Gastroesophageal sphincter (tissue), 4 donors: ENCODE data around the gene CYB5R2. TPM values are rescaled to one million over a fixed set of nuclear protein-coding genes. Genes with fewer than 3 reads are reported as not detected.

Source experiments
- ATAC-seq: fragments of 150-250 bp; one replicate; pipeline ENCODE4 v1.9.1; 2016; ENCODE audit warnings: mild to moderate bottlenecking, moderate library complexity
- H3K27ac ChIP-seq, 4 donors: fragments of 200-600 bp; sonication (generic) in 3 of 4; 1 replicate in 3 of 4; 2 replicates in 1 of 4; pipeline ENCODE4 v1.5.1; 2016 to 2019
- H3K27me3 ChIP-seq: fragments of 200-600 bp; sonication (generic); one replicate; pipeline ENCODE4 v1.5.1; 2019
- H3K36me3 ChIP-seq, 2 donors: fragments of 200-600 bp; sonication (generic); one replicate each; pipeline ENCODE4 v1.5.1; 2019; ENCODE audit warnings: control low read depth in 1 of 2
- H3K4me1 ChIP-seq, 3 donors: fragments of 200-600 bp; sonication (generic); 1 replicate in 2 of 3; 2 replicates in 1 of 3; pipeline ENCODE4 v1.5.1; 2016 to 2019; ENCODE audit warnings: control low read depth in 2 of 3
- H3K4me3 ChIP-seq, 2 donors: fragments of 200-600 bp; sonication (generic); one replicate each; pipeline ENCODE4 v1.5.1; 2019; ENCODE audit warnings: mild to moderate bottlenecking in 1 of 2, moderate library complexity in 1 of 2
- H3K9me3 ChIP-seq, 3 donors: fragments of 200-600 bp; sonication (generic); one replicate each; pipeline ENCODE4 v1.5.1; 2017 to 2019; ENCODE audit warnings: control low read depth in 2 of 3
- CTCF ChIP-seq, 4 experiments: fragments of 200-600 bp in 2 of 4; fragments of 450-650 bp in 2 of 4; sonication (generic) in 1 of 4; IDR thresholded peaks; one replicate each; pipeline ENCODE4 v1.5.1; 2017 to 2019; ENCODE audit warnings: antibody characterized with exemption in 4 of 4, mild to moderate bottlenecking in 2 of 4, moderate library complexity in 2 of 4
- EP300 ChIP-seq: sonication (generic); formaldehyde crosslinking; IDR thresholded peaks from one replicate; pipeline ENCODE4 v1.6.1; 2017; ENCODE audit warnings: antibody characterized with exemption, mild to moderate bottlenecking
- POLR2A ChIP-seq, 2 donors: fragments of 450-650 bp; IDR thresholded peaks; one replicate each; pipeline ENCODE4 v1.6.1; 2017; ENCODE audit warnings: antibody characterized with exemption in 2 of 2, mild to moderate bottlenecking in 2 of 2, moderate library complexity in 1 of 2
- POLR2AphosphoS5 ChIP-seq: sonication (generic); formaldehyde crosslinking; IDR thresholded peaks from one replicate; pipeline ENCODE4 v1.6.1; 2017; ENCODE audit warnings: antibody characterized with exemption
- WGBS, 2 donors: methylation state at CpG; one replicate each; pipeline ENCODE4 v1.1.5; 2018; ENCODE audit warnings: low coverage in 1 of 2; 5-methylcytosine and 5-hydroxymethylcytosine counted together
- total RNA-seq, 4 donors: library from RNA; depleted of rRNA; stranded (reverse); fragments of >200 nt; gene quantifications; one replicate each; pipeline ENCODE4 v1.1.0, GENCODE V29; 2016

The CYB5R2 gene
- 1 to 10 TPM; 1.2 to 4.4 (median 2.1) TPM for total RNA-seq

GRCh38 chr11:7672960-7673723 lies at the start of gene CYB5R2:
TSS of gene CYB5R2 (minus strand) at chr11:7673500. CDS start at chr11:7672825, 675 bp downstream.
- Histone ChIP-seq H3K27me3 (peaks cover 66% of the 10 kb centered on the region), H3K4me1 (peaks cover 0 to 21% (median 3%) of the 10 kb centered on the region in 3 donors), H3K9me3 (no peaks in the 10 kb centered on the region), H3K27ac (peak within 1 kb of the TSS in 3 of 4 donors; percentile 15 to 73 (median 67)), H3K36me3 (no peaks in the 10 kb centered on the region), H3K4me3 (peak within 1 kb of the TSS; percentile 34 to 60)
- WGBS, 2 donors = 27% methylated on average over 14 of the region's 40 CpGs; no CpG with 5 or more reads in 1 of the 2 donors
- TF ChIP-seq EP300 (no peak), POLR2AphosphoS5 (peak; percentile 19)
- ATAC-seq = peak; percentile 77

DNA sequence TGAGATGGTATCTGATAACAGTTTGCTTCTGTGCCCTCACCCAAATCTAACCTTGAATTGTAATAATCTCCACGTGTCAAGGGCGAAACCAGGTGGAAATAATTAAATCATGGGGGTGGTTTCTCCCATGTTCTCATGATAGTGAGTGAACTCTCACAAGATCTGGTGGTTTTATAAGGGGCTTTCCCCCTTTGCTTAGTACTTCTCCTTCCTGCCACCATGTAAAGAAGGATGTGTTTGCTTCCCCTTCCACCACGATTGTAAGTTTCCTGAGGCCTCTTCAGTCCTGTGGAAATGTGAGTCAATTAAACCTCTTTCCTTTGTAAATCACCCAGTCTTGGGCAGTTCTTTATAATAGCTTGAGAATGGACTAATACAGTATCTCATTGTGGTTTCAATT lies 41.5 kb upstream of the CYB5R2 start:
- no peak for ATAC-seq
- H3K9me3 ChIP-seq = no peaks in the 10 kb centered on the region
- TF ChIP-seq POLR2A (IDR thresholded peaks at IDR 0.05) (no peak), CTCF (IDR thresholded peaks at IDR 0.05) (no peak), POLR2AphosphoS5 (no peak), EP300 (no peak)
- H3K36me3 ChIP-seq = no peaks in the 10 kb centered on the region
- H3K4me1 ChIP-seq = no peaks in the 10 kb centered on the region
- no peak overlapping the region for H3K27ac ChIP-seq
- H3K27me3 ChIP-seq = no peaks in the 10 kb centered on the region
- 64 to 74% methylated on average over 3 of the region's 3 CpGs for WGBS, 2 donors
- H3K4me3 ChIP-seq = no peak overlapping the region

DNA sequence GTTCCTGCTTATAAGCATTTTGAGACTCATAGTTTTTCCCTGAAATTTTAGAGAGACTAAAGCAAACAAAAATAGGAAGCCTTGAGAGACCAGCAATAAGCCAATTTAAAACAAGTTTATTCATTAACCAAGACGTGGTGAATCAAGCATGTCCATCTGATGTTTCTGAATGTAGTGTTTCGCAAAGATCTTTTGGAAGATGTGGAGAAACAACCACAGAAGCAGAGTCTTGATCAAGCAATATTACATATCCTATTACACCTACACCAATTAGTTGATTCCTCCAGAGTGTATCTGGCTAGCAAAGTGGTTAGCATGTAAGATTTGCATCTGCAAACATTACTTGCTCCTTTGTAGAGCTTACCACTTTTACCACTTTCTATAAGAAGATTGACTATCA lies 33.1 kb upstream of the CYB5R2 start, which contains the start of gene OVCH2:
TSS of gene OVCH2 (minus strand) at position 101 of the 400 bp plus-strand sequence. CDS start at position 18, 83 bp downstream.
- 66 to 75% methylated on average over 2 of the region's 2 CpGs for WGBS, 2 donors
- no peaks in the 10 kb centered on the region for H3K36me3 ChIP-seq
- H3K27me3 ChIP-seq = peaks cover 12% of the 10 kb centered on the region
- no peak for ATAC-seq
- H3K4me1 ChIP-seq = no peaks in the 10 kb centered on the region
- no peak within 1 kb of the TSS for H3K4me3 ChIP-seq
- H3K9me3 ChIP-seq = no peaks in the 10 kb centered on the region
- no peak within 1 kb of the TSS for H3K27ac ChIP-seq
- TF ChIP-seq CTCF (IDR thresholded peaks at IDR 0.05) (no peak), POLR2A (IDR thresholded peaks at IDR 0.05) (no peak), EP300 (no peak), POLR2AphosphoS5 (no peak)

DNA sequence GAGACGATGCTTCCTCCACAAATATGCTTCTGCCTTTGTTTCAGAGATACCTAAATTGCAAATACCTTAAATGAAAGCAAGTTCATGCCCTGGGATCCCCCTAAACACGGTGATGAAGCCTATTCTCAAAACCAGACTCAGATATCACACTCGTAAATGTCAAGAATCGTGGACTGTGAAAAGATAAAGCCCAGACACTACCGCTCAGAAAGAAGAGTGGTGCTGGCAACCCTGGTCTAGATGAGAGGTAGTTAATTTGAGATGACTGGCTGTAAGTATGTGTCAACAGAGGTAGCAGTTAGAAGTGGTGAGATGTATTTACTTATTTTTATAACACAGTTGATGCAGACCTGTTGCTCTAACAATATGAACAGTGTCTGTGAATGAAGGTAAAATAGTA lies 30.4 kb upstream of the CYB5R2 start:
- Histone ChIP-seq H3K4me3 (no peak overlapping the region), H3K9me3 (no peaks in the 10 kb centered on the region), H3K27ac (no peak overlapping the region), H3K36me3 (no peaks in the 10 kb centered on the region), H3K4me1 (no peaks in the 10 kb centered on the region), H3K27me3 (peaks cover 12% of the 10 kb centered on the region)
- TF ChIP-seq EP300 = no peak
- TF ChIP-seq CTCF (IDR thresholded peaks at IDR 0.05) = no peak
- TF ChIP-seq POLR2AphosphoS5 = no peak
- TF ChIP-seq POLR2A (IDR thresholded peaks at IDR 0.05) = no peak
- WGBS, 2 donors = 55 to 100% methylated on average over 2 to 4 of the region's 5 CpGs
- no peak for ATAC-seq

DNA sequence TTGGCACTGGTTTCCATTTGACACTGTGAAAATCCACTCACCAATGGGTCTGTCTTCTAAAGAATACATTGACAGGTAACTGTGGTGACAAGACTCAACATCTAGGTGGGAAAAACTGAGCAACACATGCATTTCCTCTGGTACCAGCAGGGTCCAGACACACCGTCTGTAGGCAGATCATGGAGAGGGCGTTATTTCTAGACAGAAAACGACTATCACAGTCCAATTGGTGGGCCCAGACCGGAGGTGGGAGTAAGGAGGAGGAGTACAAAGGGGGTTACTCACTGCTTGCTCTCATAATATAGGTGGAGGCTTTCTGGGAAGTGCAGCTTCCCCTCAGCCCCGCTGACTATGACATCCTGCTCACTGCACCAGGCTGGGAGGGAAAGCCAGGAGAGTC lies 23.1 kb upstream of the CYB5R2 start:
- Histone ChIP-seq H3K4me3 (no peak overlapping the region), H3K4me1 (no peaks in the 10 kb centered on the region), H3K27me3 (peaks cover 14% of the 10 kb centered on the region), H3K9me3 (no peaks in the 10 kb centered on the region), H3K27ac (no peak overlapping the region), H3K36me3 (no peaks in the 10 kb centered on the region)
- 83 to 100% methylated on average over 1 to 5 of the region's 5 CpGs for WGBS, 2 donors
- TF ChIP-seq POLR2A (IDR thresholded peaks at IDR 0.05) (no peak), CTCF (IDR thresholded peaks at IDR 0.05) (no peak)
- ATAC-seq = no peak
